Measurements from ENCODE around the gene P3H4. TPM values are rescaled to one million over a fixed set of nuclear protein-coding genes. Genes with fewer than 3 reads are reported as not detected.
A peak's percentile ranks its signal among the peaks of the same experiment; 100 is the strongest.

The P3H4 gene
- total RNA-seq, 3 donors from 2014 or later = 10.7 to 14.0 (median 12.1) TPM

DNA sequence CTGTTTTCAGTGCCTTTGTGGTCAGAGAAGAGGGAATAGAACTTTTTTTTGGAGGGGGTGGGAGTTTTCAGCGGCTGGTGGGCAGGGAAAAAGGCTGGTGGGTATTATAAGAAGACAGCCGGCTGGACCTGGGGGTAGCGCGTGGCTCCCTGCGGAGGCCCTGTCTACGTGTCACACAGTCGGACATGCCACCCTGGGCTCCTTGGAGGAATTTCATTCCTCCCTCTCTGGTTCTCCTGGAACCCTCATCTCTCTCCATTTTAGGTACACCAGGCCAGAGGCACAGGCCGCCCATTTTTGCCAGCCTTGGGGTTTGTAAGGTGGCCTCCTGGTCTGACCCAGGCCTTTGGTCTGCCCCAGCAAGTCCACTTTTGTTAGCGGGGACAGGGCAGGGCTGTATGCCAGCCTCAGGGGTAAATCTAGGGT lies 2.0 kb upstream of the P3H4 start:
- Histone ChIP-seq H3K9me3 (no peaks in the 10 kb centered on the region), H3K36me3 (ENCODE audit: low read depth) (no peaks in the 10 kb centered on the region), H3K4me1 (ENCODE audit: low read depth) (peaks cover 22% of the 10 kb centered on the region), H3K4me3 (no peak overlapping the region)
- ATAC-seq = no peak
- no peak for DNase-seq
- TF ChIP-seq, protein P1, sequence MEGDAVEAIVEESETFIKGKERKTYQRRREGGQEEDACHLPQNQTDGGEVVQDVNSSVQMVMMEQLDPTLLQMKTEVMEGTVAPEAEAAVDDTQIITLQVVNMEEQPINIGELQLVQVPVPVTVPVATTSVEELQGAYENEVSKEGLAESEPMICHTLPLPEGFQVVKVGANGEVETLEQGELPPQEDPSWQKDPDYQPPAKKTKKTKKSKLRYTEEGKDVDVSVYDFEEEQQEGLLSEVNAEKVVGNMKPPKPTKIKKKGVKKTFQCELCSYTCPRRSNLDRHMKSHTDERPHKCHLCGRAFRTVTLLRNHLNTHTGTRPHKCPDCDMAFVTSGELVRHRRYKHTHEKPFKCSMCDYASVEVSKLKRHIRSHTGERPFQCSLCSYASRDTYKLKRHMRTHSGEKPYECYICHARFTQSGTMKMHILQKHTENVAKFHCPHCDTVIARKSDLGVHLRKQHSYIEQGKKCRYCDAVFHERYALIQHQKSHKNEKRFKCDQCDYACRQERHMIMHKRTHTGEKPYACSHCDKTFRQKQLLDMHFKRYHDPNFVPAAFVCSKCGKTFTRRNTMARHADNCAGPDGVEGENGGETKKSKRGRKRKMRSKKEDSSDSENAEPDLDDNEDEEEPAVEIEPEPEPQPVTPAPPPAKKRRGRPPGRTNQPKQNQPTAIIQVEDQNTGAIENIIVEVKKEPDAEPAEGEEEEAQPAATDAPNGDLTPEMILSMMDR (IDR thresholded peaks at IDR 0.05) = no peak
- intact Hi-C loops (cut with DNase I, micrococcal nuclease) = no loop called here

DNA sequence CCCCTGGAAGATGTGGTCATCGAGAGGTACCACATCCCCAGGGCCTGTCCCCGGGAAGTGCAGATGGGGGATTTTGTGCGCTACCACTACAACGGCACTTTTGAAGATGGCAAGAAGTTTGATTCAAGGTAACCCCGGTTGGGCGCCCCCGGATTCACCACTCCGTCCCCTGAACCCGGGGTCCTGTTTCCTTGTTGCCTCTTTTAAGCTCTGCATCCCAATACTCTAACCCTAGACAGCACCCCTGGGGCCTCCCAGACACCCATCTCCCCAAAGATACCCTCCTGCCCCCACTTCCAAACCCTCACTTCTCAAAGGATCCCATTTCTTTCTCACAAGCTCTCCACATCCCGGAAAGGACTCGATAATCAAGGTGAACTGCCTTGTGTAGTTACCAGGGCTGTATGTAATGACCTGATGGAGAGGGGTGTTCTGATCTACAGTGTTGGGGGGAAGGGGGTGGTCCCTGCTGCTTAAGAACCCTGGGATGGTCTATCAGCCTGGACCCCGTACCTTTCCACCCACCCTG lies 1.5 kb upstream of the P3H4 start:
- TF ChIP-seq, protein P1 (IDR thresholded peaks at IDR 0.05) = no peak
- ATAC-seq = no peak
- Histone ChIP-seq H3K4me3 (no peak overlapping the region), H3K4me1 (ENCODE audit: low read depth) (peaks cover 23% of the 10 kb centered on the region), H3K9me3 (no peaks in the 10 kb centered on the region), H3K36me3 (ENCODE audit: low read depth) (no peaks in the 10 kb centered on the region)
- DNase-seq = no peak
- intact Hi-C loops (cut with DNase I, micrococcal nuclease) = no loop called here

- TF ChIP-seq, protein P1 (IDR thresholded peaks at IDR 0.05) = no peak
- Histone ChIP-seq H3K4me3 (peak within 1 kb of the TSS; percentile 35), H3K36me3 (ENCODE audit: low read depth) (no peaks in the 10 kb centered on the region), H3K4me1 (ENCODE audit: low read depth) (peaks cover 29% of the 10 kb centered on the region), H3K9me3 (no peaks in the 10 kb centered on the region)
- ATAC-seq (peak; percentile 21), DNase-seq (peak in 2 of 3 donors; percentile 53 to 63)
- intact Hi-C loops (cut with DNase I, micrococcal nuclease) = no loop called here
These were observed 817 bp upstream of the P3H4 start, which contains the start of gene FKBP10 for GRCh38 chr17:41812381-41813151. FKBP10 (plus strand) TSS chr17:41813004; CDS start chr17:41813035, 31 bp downstream.

DNA sequence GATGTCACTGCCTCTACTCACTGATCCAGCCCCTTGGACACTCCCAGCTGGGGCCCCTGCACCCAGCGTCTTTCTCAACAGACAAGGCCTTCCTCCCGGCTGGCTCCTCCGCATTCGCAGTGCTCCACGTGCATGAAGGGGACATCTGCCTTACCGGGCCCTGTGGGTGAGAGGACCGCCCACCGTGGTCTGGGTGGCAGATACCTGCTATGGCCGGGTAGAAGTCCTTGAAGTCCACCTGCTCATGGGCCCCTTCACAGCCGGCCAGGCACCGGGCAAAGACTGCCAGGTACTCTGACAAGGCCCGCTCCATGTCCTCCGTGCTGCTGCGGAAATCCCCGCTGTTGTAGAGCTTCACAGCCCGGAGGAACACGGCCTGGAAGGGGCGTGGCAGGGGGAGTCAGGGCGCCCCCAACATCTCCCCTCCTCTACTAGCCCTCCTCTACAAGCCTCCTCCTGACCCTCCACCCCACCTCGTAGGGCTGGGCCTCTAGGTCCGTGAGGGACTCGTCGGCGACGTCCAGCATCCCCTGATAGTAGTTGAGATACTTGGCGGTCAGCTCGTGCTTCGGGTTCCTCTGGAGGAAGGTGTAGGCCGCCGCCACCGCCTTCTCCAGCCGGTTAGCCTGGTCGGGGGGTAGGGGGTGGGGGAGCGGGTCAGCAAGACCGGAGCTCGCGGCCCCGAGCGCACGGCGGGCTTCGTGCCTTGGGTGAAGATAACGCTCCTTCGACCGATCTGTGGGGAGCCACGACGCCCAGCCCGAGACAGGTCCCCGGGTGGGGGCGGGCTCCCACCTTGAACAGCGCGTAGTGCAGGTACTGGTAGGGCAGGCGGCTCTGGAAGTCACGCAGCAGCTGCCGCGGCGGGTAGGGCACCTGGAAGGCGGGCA lies 845 bp downstream of the P3H4 start:
- Histone ChIP-seq H3K4me1 (ENCODE audit: low read depth) (peaks cover 40% of the 10 kb centered on the region), H3K36me3 (ENCODE audit: low read depth) (no peaks in the 10 kb centered on the region), H3K9me3 (no peaks in the 10 kb centered on the region), H3K4me3 (peak overlapping the region; percentile 35)
- intact Hi-C loops (cut with DNase I, micrococcal nuclease) = no loop called here
- ATAC-seq (peak; percentile 35), DNase-seq (peak in 2 of 3 donors; percentile 32 to 64)
- TF ChIP-seq, protein P1 (IDR thresholded peaks at IDR 0.05) = no peak

DNA sequence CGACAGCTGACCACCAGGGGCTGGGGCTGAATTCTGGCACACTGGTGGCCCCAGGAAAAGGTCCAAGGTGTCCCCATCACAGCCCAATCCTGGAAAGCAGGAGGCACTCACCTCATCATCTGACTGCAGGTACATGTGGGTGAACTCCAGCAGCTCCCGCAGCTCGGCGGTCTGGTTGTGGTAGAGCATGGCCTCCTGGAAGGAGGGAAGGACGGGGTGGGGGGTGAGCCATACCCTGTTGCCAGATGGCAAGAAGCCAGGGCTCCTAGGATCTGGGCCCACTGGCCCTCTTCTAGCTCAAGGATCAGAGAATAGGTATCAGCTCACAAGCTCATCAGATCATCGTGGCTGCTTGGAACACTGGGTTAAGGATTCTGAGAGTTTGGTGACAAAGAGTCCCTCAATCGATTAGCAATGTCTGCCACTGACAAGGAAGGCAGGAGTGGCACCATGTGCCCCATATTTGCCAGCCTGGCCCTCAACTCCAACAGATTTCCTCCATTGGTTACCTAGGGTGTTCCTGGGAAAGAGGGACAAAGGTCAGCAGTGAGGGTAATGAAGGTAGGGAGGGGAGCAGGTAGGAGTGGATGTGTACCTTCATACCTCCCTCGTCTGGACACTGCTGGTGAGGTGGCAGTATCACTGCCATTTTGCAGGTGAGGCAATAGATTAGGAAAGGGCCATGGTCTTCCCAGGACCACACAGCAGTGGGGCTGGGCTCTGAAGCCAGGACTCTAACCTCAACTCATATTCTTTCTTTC lies 4.9 kb downstream of the P3H4 start:
- H3K4me1 ChIP-seq (ENCODE audit: low read depth) = peaks cover 35% of the 10 kb centered on the region
- TF ChIP-seq, protein P1 (IDR thresholded peaks at IDR 0.05) = no peak
- intact Hi-C loops (cut with DNase I, micrococcal nuclease) = no loop called here
- ATAC-seq (peak; percentile 83), DNase-seq (peak in 2 of 3 donors; percentile 64 to 78)
- H3K4me3 ChIP-seq = no peak overlapping the region
- no peaks in the 10 kb centered on the region for H3K36me3 ChIP-seq (ENCODE audit: low read depth)
- H3K9me3 ChIP-seq = no peaks in the 10 kb centered on the region
